PC-3 (cell line): Measurements from ENCODE around the gene ZCWPW1. TPM values are rescaled to one million over a fixed set of nuclear protein-coding genes. Genes with fewer than 3 reads are reported as not detected.

ENCODE experiments used
- ATAC-seq: fragments of 200-7000 bp; cut with Tn5 transposase; 2 replicates; pipeline ENCODE4 v1.9.1; 2020; ENCODE audit warnings: mild to moderate bottlenecking, moderate library complexity
- BruUV-seq: library from RNA; stranded (reverse); fragments of 400-500 nt; replicated peaks from 2 replicates; lab custom pipeline; 2021; lab: Mats Ljungman, UMichigan
- CTCF ChIA-PET: fragments of 300-600 bp; sonication (Branson Sonifier 250); formaldehyde crosslinking; loops from one replicate; lab custom pipeline; 2022; ENCODE audit warnings: antibody characterized with exemption; lab: Charles Lee
- POLR2A ChIA-PET: fragments of 300-600 bp; sonication (Branson Sonifier 250); formaldehyde crosslinking; loops from one replicate; lab custom pipeline; 2022; ENCODE audit warnings: antibody characterized with exemption; ENCODE audit not compliant: unreplicated experiment; lab: Charles Lee
- DNase-seq: peaks from one replicate; pipeline ENCODE4 v3.0.0-alpha.2; 2015
- H2AFZ ChIP-seq: fragments of 300-600 bp; sonication (generic); 2 replicates; pipeline ENCODE4 v1.6.0; 2016; ENCODE audit warnings: antibody characterized with exemption, low read length
- H3F3A ChIP-seq: fragments of 300-600 bp; sonication (generic); one replicate; pipeline ENCODE4 v1.6.0; 2017; ENCODE audit warnings: antibody characterized with exemption, low read length, control low read depth, mild to moderate bottlenecking; ENCODE audit not compliant: unreplicated experiment
- H3K27ac ChIP-seq: fragments of 300-600 bp; sonication (generic); 2 replicates; pipeline ENCODE4 v1.5.1; 2016; ENCODE audit warnings: mild to moderate bottlenecking, low read length
- H3K27me3 ChIP-seq: fragments of 300-600 bp; sonication (generic); 2 replicates; pipeline ENCODE4 v1.6.1; 2016; ENCODE audit warnings: low read length, mixed read lengths
- H3K36me3 ChIP-seq: fragments of 300-600 bp; sonication (generic); 2 replicates; pipeline ENCODE4 v1.6.1; 2016; ENCODE audit warnings: low read depth, mixed run types, low read length, mixed read lengths
- H3K4me1 ChIP-seq: fragments of 300-600 bp; sonication (generic); 2 replicates; pipeline ENCODE4 v1.5.1; 2016; ENCODE audit warnings: low read length; ENCODE audit not compliant: insufficient read depth
- H3K4me2 ChIP-seq: fragments of 300-600 bp; sonication (generic); 2 replicates; pipeline ENCODE4 v1.6.0; 2016; ENCODE audit warnings: low read length
- H3K4me3 ChIP-seq: fragments of 300-600 bp; sonication (generic); 2 replicates; pipeline ENCODE4 v1.5.1; 2016; ENCODE audit warnings: mild to moderate bottlenecking, low read length, mixed read lengths
- H3K79me2 ChIP-seq: fragments of 300-600 bp; sonication (generic); 2 replicates; pipeline ENCODE4 v1.6.1; 2017; ENCODE audit warnings: low read length, mixed read lengths
- H3K9ac ChIP-seq: fragments of 300-600 bp; sonication (generic); 2 replicates; pipeline ENCODE4 v1.6.0; 2016; ENCODE audit warnings: mild to moderate bottlenecking, low read length
- H3K9me2 ChIP-seq: fragments of 300-600 bp; sonication (generic); replicated peaks from 2 replicates; pipeline ENCODE4 v1.6.1; 2016; ENCODE audit warnings: mixed run types, low read length, mixed read lengths
- H3K9me3 ChIP-seq: fragments of 300-600 bp; sonication (generic); 2 replicates; pipeline ENCODE4 v1.6.1; 2016; ENCODE audit warnings: low read length, mixed read lengths
- H4K20me1 ChIP-seq: fragments of 300-600 bp; sonication (generic); 2 replicates; pipeline ENCODE4 v1.6.1; 2016; ENCODE audit warnings: low read length, mixed read lengths
- EZH2 ChIP-seq: fragments of 300-600 bp; sonication (generic); IDR thresholded peaks from one replicate; pipeline ENCODE4 v1.6.1; 2017; ENCODE audit warnings: antibody characterized with exemption, mild to moderate bottlenecking, low read length; ENCODE audit not compliant: unreplicated experiment
- EZH2phosphoT487 ChIP-seq: fragments of 300-600 bp; sonication (generic); IDR thresholded peaks from 2 replicates; pipeline ENCODE4 v1.6.1; 2018; ENCODE audit warnings: mild to moderate bottlenecking, antibody characterized with exemption, low read length, borderline replicate concordance
- intact Hi-C: fragments of 100-400 bp; cut with micrococcal nuclease; formaldehyde crosslinking; loops from 2 replicates; pipeline ENCODE4 v1.9.0; 2023
- total RNA-seq: library from RNA; depleted of rRNA; stranded (reverse); fragments of >200 nt; gene quantifications from 2 replicates; pipeline ENCODE4 v1.2.3, GENCODE V29; 2014
- TF ChIP-seq, protein P1 (sequence below): fragments of 300-600 bp; sonication (generic); conservative IDR thresholded peaks from 2 replicates; pipeline ENCODE4 v1.5.1; 2017; ENCODE audit warnings: antibody characterized with exemption, low read depth, mild to moderate bottlenecking, low read length

Gene ZCWPW1
- total RNA-seq, 1 experiment from 2014 or later: 2.2 TPM

DNA sequence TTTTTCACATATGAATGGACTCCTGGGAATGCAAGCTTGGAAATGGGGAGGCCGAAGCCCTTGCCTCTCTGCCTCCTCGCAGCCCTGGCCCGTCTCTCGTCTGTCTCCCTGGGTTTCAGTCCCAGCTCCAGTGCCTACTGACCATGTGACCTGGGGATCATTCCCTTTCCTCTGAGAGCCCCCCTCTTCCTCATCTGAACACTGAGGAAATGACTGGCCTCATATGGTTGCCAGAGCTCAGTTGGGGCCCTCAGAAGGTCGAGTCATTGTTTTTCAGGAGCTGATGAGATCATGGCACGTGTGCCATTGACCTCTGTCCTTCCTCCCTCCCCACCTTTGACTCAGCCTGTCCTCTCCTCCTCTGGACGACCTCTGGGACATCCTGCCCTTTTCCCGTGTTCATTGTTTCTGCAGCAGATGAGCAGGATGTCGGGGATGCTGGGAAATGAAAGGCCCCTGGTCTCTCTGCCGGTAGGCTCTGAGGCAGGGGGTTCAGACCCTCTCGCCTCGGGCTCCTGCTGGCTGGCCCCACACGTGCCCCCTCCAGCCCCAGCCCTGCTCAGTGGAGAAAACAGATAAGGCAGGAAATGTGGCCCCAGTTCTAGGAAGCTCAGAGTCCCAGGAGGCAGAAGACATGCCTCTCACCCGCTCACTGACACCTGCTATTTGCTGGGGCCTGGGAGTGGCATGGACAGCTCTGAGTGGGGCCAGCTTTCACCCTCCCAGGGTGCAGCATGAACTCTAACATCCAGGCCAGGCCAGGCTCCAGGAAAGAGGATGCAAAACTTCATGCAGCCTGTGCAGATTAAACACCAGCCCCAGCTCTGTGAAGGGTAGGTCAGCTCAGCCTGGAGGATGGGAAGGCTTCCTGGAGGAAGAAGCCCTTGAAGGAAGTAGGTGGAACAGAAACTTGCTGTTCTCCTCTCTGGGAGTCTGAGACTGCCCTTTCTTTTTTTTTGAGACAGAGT lies 16.1 kb upstream of the ZCWPW1 start:
- Histone ChIP-seq H3K4me1 (no peaks in the 10 kb centered on the region), H3F3A (no peaks in the 10 kb centered on the region), H3K36me3 (no peaks in the 10 kb centered on the region), H4K20me1 (no peaks in the 10 kb centered on the region), H3K4me2 (no peak overlapping the region), H3K9ac (no peak overlapping the region), H3K27me3 (no peaks in the 10 kb centered on the region), H3K79me2 (no peaks in the 10 kb centered on the region), H2AFZ (no peak overlapping the region), H3K27ac (no peak overlapping the region), H3K9me3 (no peaks in the 10 kb centered on the region), H3K4me3 (no peak overlapping the region), H3K9me2 (no peaks in the 10 kb centered on the region)
- ChIA-PET CTCF (interaction anchor here (0.7 kb wide), 1 partner anchor 141 kb away, joined by 4 read pairs; the partner anchor contains the start of genes FBXO24 and LRCH4), POLR2A (interaction anchor here (0.5 kb wide), 1 partner anchor 16 kb away, joined by 3 read pairs; no protein-coding TSS in a partner anchor)
- no TSS peak for BruUV-seq
- intact Hi-C loops: no loop called here
- TF ChIP-seq, protein P1, sequence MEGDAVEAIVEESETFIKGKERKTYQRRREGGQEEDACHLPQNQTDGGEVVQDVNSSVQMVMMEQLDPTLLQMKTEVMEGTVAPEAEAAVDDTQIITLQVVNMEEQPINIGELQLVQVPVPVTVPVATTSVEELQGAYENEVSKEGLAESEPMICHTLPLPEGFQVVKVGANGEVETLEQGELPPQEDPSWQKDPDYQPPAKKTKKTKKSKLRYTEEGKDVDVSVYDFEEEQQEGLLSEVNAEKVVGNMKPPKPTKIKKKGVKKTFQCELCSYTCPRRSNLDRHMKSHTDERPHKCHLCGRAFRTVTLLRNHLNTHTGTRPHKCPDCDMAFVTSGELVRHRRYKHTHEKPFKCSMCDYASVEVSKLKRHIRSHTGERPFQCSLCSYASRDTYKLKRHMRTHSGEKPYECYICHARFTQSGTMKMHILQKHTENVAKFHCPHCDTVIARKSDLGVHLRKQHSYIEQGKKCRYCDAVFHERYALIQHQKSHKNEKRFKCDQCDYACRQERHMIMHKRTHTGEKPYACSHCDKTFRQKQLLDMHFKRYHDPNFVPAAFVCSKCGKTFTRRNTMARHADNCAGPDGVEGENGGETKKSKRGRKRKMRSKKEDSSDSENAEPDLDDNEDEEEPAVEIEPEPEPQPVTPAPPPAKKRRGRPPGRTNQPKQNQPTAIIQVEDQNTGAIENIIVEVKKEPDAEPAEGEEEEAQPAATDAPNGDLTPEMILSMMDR: no peak
- TF ChIP-seq EZH2phosphoT487 (no peak), EZH2 (no peak)
- ATAC-seq: no peak; the same call in 1 of the 2 replicates
- no peak for DNase-seq

DNA sequence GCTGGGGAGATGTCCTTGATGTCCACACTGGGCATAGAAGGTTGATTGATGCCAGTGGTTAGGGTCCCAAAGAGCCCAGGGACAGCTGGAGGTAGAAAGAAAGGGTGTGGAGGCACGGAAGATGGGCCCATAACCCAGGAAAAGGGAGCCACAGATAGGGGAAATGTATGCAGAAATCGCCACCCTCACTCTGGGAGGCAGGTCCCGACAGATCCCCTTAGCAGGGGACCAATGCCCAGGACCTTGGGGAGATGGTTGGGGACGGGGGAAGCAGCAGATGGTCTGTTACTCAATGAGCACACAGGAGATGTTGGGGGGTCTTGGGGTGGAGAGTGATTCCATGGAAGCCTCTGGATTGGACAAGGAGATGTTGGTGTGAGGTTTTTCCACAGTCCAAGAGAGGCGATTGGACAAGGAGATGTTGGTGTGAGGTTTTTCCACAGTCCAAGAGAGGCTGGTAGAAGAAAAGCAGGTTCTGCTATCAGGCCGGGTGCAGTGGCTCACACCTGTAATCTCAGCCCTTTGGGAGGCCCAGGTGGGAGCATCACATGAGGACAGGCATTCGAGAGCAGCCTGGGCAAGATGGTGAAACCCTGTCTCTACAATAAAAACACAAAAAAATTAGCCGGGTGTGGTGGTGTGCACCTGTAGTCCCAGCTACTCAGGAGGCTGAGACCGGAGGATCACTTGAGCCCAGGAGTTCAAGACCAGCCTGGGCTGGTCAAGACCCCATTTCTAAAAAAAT lies 14.8 kb upstream of the ZCWPW1 start:
- no peak for TF ChIP-seq EZH2phosphoT487
- TF ChIP-seq EZH2: no peak
- TF ChIP-seq, protein P1: no peak
- Histone ChIP-seq H4K20me1 (no peaks in the 10 kb centered on the region), H3K9me2 (no peaks in the 10 kb centered on the region), H3K4me2 (no peak overlapping the region), H3K4me1 (no peaks in the 10 kb centered on the region), H3K79me2 (no peaks in the 10 kb centered on the region), H2AFZ (no peak overlapping the region), H3K9me3 (no peaks in the 10 kb centered on the region), H3K9ac (no peak overlapping the region), H3K4me3 (no peak overlapping the region), H3F3A (no peaks in the 10 kb centered on the region), H3K27me3 (no peaks in the 10 kb centered on the region), H3K27ac (no peak overlapping the region), H3K36me3 (no peaks in the 10 kb centered on the region)
- ATAC-seq: no peak
- intact Hi-C loops: no loop called here
- CTCF ChIA-PET: interaction anchor here (0.5 to 0.7 kb wide), 2 partner anchors 22 to 143 kb away, joined by 3 to 4 read pairs; partner anchors contain the start of genes FBXO24 and LRCH4
- no peak for DNase-seq
- BruUV-seq: no TSS peak
- POLR2A ChIA-PET: no interaction called here
